GM23338 (cell line): Measurements from ENCODE around the gene CLIC3. TPM values are rescaled to one million over a fixed set of nuclear protein-coding genes. Genes with fewer than 3 reads are reported as not detected.
A peak's percentile ranks its signal among the peaks of the same experiment; 100 is the strongest.

ENCODE experiments used
- ATAC-seq: fragments of 200-7000 bp; cut with Tn5 transposase; 3 replicates; pipeline ENCODE4 v1.9.1; 2020
- DNase-seq: peaks from one replicate; pipeline ENCODE4 v3.0.0-alpha.2; 2015; ENCODE audit warnings: low spot score
- H2AFZ ChIP-seq: fragments of 200-600 bp; sonication (generic); 2 replicates; pipeline ENCODE4 v1.8.0; 2016; ENCODE audit warnings: antibody characterized with exemption, mild to moderate bottlenecking, moderate library complexity
- H3F3A ChIP-seq: fragments of 200-600 bp; sonication (generic); replicated peaks from 2 replicates; pipeline ENCODE4 v1.8.0; 2017; ENCODE audit warnings: antibody characterized with exemption, mixed run types, low read depth
- H3K27ac ChIP-seq: fragments of 200-600 bp; sonication (generic); 2 replicates; pipeline ENCODE4 v1.6.1; 2016; ENCODE audit warnings: low read depth
- H3K27me3 ChIP-seq: fragments of 200-600 bp; sonication (generic); 2 replicates; pipeline ENCODE4 v1.8.0; 2016; ENCODE audit warnings: mild to moderate bottlenecking, mixed run types, moderate library complexity; ENCODE audit not compliant: insufficient read depth
- H3K36me3 ChIP-seq: fragments of 200-600 bp; sonication (generic); 2 replicates; pipeline ENCODE4 v1.8.0; 2016; ENCODE audit warnings: mild to moderate bottlenecking; ENCODE audit not compliant: insufficient read depth
- H3K4me1 ChIP-seq: fragments of 200-600 bp; sonication (generic); 2 replicates; pipeline ENCODE4 v1.8.0; 2016; ENCODE audit warnings: mild to moderate bottlenecking, moderate library complexity; ENCODE audit not compliant: insufficient read depth
- H3K4me2 ChIP-seq: fragments of 200-600 bp; sonication (generic); 2 replicates; pipeline ENCODE4 v1.7.1; 2017; ENCODE audit warnings: mixed run types
- H3K4me3 ChIP-seq: fragments of 200-600 bp; sonication (generic); 2 replicates; pipeline ENCODE4 v1.6.1; 2016; ENCODE audit warnings: mixed run types
- H3K79me2 ChIP-seq: fragments of 200-600 bp; sonication (generic); replicated peaks from 2 replicates; pipeline ENCODE4 v1.8.0; 2017; ENCODE audit warnings: mild to moderate bottlenecking; ENCODE audit not compliant: insufficient read depth
- H3K9me2 ChIP-seq: fragments of 200-600 bp; sonication (generic); 2 replicates; pipeline ENCODE4 v1.8.0; 2017; ENCODE audit not compliant: insufficient read depth
- H4K20me1 ChIP-seq: fragments of 200-600 bp; sonication (generic); replicated peaks from 2 replicates; pipeline ENCODE4 v1.8.0; 2017; ENCODE audit warnings: mild to moderate bottlenecking; ENCODE audit not compliant: insufficient read depth
- H3K27ac Mint-ChIP-seq: 2 replicates; pipeline ENCODE4 v1.8.0; 2020; ENCODE audit warnings: inconsistent platforms, mild to moderate bottlenecking, moderate library complexity, mixed read lengths
- H3K27me3 Mint-ChIP-seq: 3 replicates; pipeline ENCODE4 v1.8.0; 2022; ENCODE audit warnings: low read depth, mild to moderate bottlenecking, moderate library complexity, mixed read lengths, inconsistent platforms; ENCODE audit not compliant: insufficient read depth, poor library complexity
- H3K36me3 Mint-ChIP-seq: 3 replicates; pipeline ENCODE4 v1.8.0; 2021; ENCODE audit warnings: low read depth, mild to moderate bottlenecking, inconsistent platforms, moderate library complexity, mixed read lengths
- H3K4me1 Mint-ChIP-seq: 3 replicates; pipeline ENCODE4 v1.8.0; 2020; ENCODE audit warnings: mild to moderate bottlenecking, inconsistent platforms, mixed read lengths
- H3K4me3 Mint-ChIP-seq: 3 replicates; pipeline ENCODE4 v1.8.0; 2021; ENCODE audit warnings: moderate library complexity, mild to moderate bottlenecking, inconsistent platforms, mixed read lengths
- H3K9me3 Mint-ChIP-seq: 3 replicates; pipeline ENCODE4 v1.8.0; 2020; ENCODE audit warnings: moderate library complexity, mild to moderate bottlenecking, inconsistent platforms, mixed read lengths
- CREB1 ChIP-seq: fragments of 250-450 bp; sonication (Bioruptor Pico); IDR thresholded peaks from 2 replicates; pipeline ENCODE4 v1.5.0; 2020; ENCODE audit warnings: low read depth, mild to moderate bottlenecking, moderate library complexity
- CTCF ChIP-seq, 2 experiments: fragments of 200-600 bp in 1 of 2; sonication (generic) in 1 of 2; conservative IDR thresholded peaks; 2 replicates each; pipeline versions ENCODE4 v1.5.1 to v1.6.1; 2016 to 2017; ENCODE audit warnings: antibody characterized with exemption in 2 of 2, low read depth in 2 of 2, mild to moderate bottlenecking in 2 of 2, moderate library complexity in 1 of 2
- ETS1 ChIP-seq: IDR thresholded peaks from 2 replicates; pipeline ENCODE4 v1.6.1; 2016; ENCODE audit warnings: antibody characterized with exemption
- EZH2 ChIP-seq: fragments of 200-600 bp; sonication (generic); IDR thresholded peaks from one replicate; pipeline ENCODE4 v1.8.0; 2017; ENCODE audit warnings: antibody characterized with exemption, mild to moderate bottlenecking, low read depth; ENCODE audit not compliant: unreplicated experiment
- EZH2phosphoT487 ChIP-seq: fragments of 200-600 bp; sonication (generic); IDR thresholded peaks from one replicate; pipeline ENCODE4 v1.8.1; 2018; ENCODE audit warnings: antibody characterized with exemption; ENCODE audit not compliant: unreplicated experiment
- JUNB ChIP-seq: IDR thresholded peaks from one replicate; pipeline ENCODE4 v1.6.1; 2016; ENCODE audit warnings: antibody characterized with exemption; ENCODE audit not compliant: unreplicated experiment
- NANOG ChIP-seq: IDR thresholded peaks from 2 replicates; pipeline ENCODE4 v1.6.1; 2016; ENCODE audit warnings: antibody characterized with exemption, borderline replicate concordance
- REST ChIP-seq: IDR thresholded peaks from one replicate; pipeline ENCODE4 v1.6.1; 2018; ENCODE audit warnings: antibody characterized with exemption; ENCODE audit not compliant: unreplicated experiment
- STAT1 ChIP-seq: IDR thresholded peaks from one replicate; pipeline ENCODE4 v1.6.1; 2016; ENCODE audit warnings: antibody characterized with exemption; ENCODE audit not compliant: unreplicated experiment
- ZNF331 ChIP-seq: fragments of 250-450 bp; sonication (Bioruptor Pico); IDR thresholded peaks from 2 replicates; pipeline ENCODE4 v1.5.0; 2020; ENCODE audit warnings: low read depth, mild to moderate bottlenecking, moderate library complexity
- polyA plus RNA-seq: library from polyadenylated mRNA; unstranded; fragments of >200 nt; fragmentation: Nextera tagmentation; extraction: Ambion mirVana; gene quantifications from 2 replicates; pipeline ENCODE4 v1.2.1, GENCODE V29; 2016
- total RNA-seq: library from RNA; depleted of rRNA; stranded (reverse); fragments of >200 nt; shearing (Covaris generic); gene quantifications from 2 replicates; pipeline ENCODE4 v1.2.3, GENCODE V29; 2014

CLIC3 gene
- total and polyA plus RNA-seq, 2 experiments from 2014 or later: 0.53 to 0.56 TPM

GRCh38 chr9:137027369-137028262 lies 31.2 kb upstream of the CLIC3 start, which contains the start of gene ABCA2:
ABCA2 (minus strand) TSS chr9:137028237; CDS start chr9:137028140, 97 bp downstream.
- H3K4me2 ChIP-seq: peak within 1 kb of the TSS; percentile 86
- H3K27ac Mint-ChIP-seq: no peak within 1 kb of the TSS
- peak within 1 kb of the TSS; percentile 75 for H3K4me3 ChIP-seq
- TF ChIP-seq REST (no peak), CTCF (conservative IDR thresholded peaks at IDR 0.05; ENCODE audit: low read depth in 2 of 2) (no peak), JUNB (no peak), CREB1 (no peak), EZH2phosphoT487 (no peak), STAT1 (no peak), NANOG (no peak), ETS1 (no peak), ZNF331 (CRISPR knock-in tag) (no peak), EZH2 (no peak)
- H3K36me3 Mint-ChIP-seq: no peaks in the 10 kb centered on the region
- 0 out of 2 replicates have a peak, but pooled peaks cover 3% of the 10 kb centered on the region for H3F3A ChIP-seq
- peak within 1 kb of the TSS; percentile 75 for H3K4me3 Mint-ChIP-seq
- peaks cover 21% of the 10 kb centered on the region for H3K27me3 ChIP-seq
- peak within 1 kb of the TSS; percentile 90 for H2AFZ ChIP-seq
- no peaks in the 10 kb centered on the region; the same call in 2 of the 3 replicates for H3K4me1 Mint-ChIP-seq
- H3K36me3 ChIP-seq: no peaks in the 10 kb centered on the region
- DNase-seq: peak; percentile 48
- H3K27ac ChIP-seq: no peak within 1 kb of the TSS
- ATAC-seq: peak; percentile 1; the same call in 1 of the 3 replicates
- no peaks in the 10 kb centered on the region for H3K79me2 ChIP-seq
- H3K27me3 Mint-ChIP-seq: peaks cover 27% of the 10 kb centered on the region
- H3K9me2 ChIP-seq: no peaks in the 10 kb centered on the region
- H3K4me1 ChIP-seq: 0 out of 2 replicates have a peak, but pooled peaks cover 3% of the 10 kb centered on the region
- H4K20me1 ChIP-seq: no peaks in the 10 kb centered on the region
- H3K9me3 Mint-ChIP-seq: no peaks in the 10 kb centered on the region
